HepG2 (cell line): ENCODE results near the gene PTGR1. TPM values are rescaled to one million over a fixed set of nuclear protein-coding genes. Genes with fewer than 3 reads are reported as not detected.

Source experiments
- ATAC-seq: fragments of 200-7000 bp; cut with Tn5 transposase; 3 replicates; pipeline ENCODE4 v1.9.1; 2020; ENCODE audit warnings: mild to moderate bottlenecking, moderate library complexity
- BruUV-seq: library from RNA; stranded (reverse); fragments of 400-500 nt; replicated peaks from 2 replicates; lab custom pipeline; 2021; lab: Mats Ljungman, UMichigan
- CTCF ChIA-PET: fragments of 300-600 bp; formaldehyde crosslinking; extraction: SDS; loops from one replicate; lab custom pipeline; 2021; ENCODE audit warnings: low total read pairs, inconsistent platforms, low intra/inter-chr PET ratio; lab: Yijun Ruan, JAX
- POLR2A ChIA-PET: fragments of 350-600 bp; sonication (Branson Sonifier 250); formaldehyde crosslinking; loops from one replicate; lab custom pipeline; 2020; ENCODE audit warnings: antibody characterized with exemption, inconsistent platforms; lab: Yijun Ruan, JAX
- DNase-seq: peaks from one replicate; pipeline ENCODE4 v3.0.0-alpha.2; 2015; ENCODE audit warnings: low spot score
- FAIRE-seq: peaks from 3 replicates; lab custom pipeline; 2011; peaks lifted over from hg19 to GRCh38; lab: Jason Lieb, UNC
- H2AFZ ChIP-seq: one replicate; pipeline ENCODE4 v1.6.1; 2011; ENCODE audit warnings: low read length, inconsistent platforms
- H3K27ac ChIP-seq: fragments of 300-600 bp; 3 replicates; pipeline ENCODE4 v1.8.0; 2011; ENCODE audit warnings: mixed run types, mild to moderate bottlenecking, mixed read lengths, low read length, inconsistent platforms; ENCODE audit not compliant: insufficient read depth; ENCODE audit errors: extremely low read length
- H3K27me3 ChIP-seq, 2 experiments: fragments of 200-600 bp in 1 of 2; 2 replicates in 1 of 2; 3 replicates in 1 of 2; pipeline versions ENCODE4 v1.6.0 to v1.8.0; 2011; ENCODE audit warnings: low read length in 2 of 2, mild to moderate bottlenecking in 2 of 2, moderate library complexity in 2 of 2, inconsistent platforms in 1 of 2; ENCODE audit not compliant: insufficient read depth in 2 of 2, control insufficient read depth in 1 of 2
- H3K36me3 ChIP-seq, 2 experiments: fragments of 200-600 bp in 1 of 2; replicated peaks in 1 of 2; 2 replicates in 1 of 2; 3 replicates in 1 of 2; pipeline versions ENCODE4 v1.5.1 to v1.8.0; 2011; ENCODE audit warnings: low read length in 2 of 2, inconsistent platforms in 1 of 2; ENCODE audit not compliant: insufficient read depth in 2 of 2, control insufficient read depth in 1 of 2
- H3K4me1 ChIP-seq: 2 replicates; pipeline ENCODE4 v1.5.1; 2012; ENCODE audit warnings: low read length, inconsistent platforms; ENCODE audit not compliant: insufficient read depth
- H3K4me2 ChIP-seq: 2 replicates; pipeline ENCODE4 v1.6.0; 2011; ENCODE audit warnings: low read depth, low read length, inconsistent platforms
- H3K4me3 ChIP-seq, 3 experiments: fragments of 200-600 bp in 1 of 3; sonication (generic), shearing (Covaris generic) in 1 of 3; replicated peaks in 1 of 3; 2 replicates each; pipeline ENCODE4 v1.5.1; 2011 to 2016; ENCODE audit warnings: low read length in 3 of 3, inconsistent platforms in 2 of 3, low read depth in 2 of 3, mild to moderate bottlenecking in 2 of 3, control low read depth in 1 of 3, mixed read lengths in 1 of 3; ENCODE audit not compliant: insufficient read depth in 1 of 3
- H3K79me2 ChIP-seq: one replicate; pipeline ENCODE4 v1.6.1; 2011; ENCODE audit warnings: low read length, inconsistent platforms; ENCODE audit not compliant: insufficient read depth
- H3K9ac ChIP-seq: 2 replicates; pipeline ENCODE4 v1.6.0; 2011; ENCODE audit warnings: mild to moderate bottlenecking, low read depth, low read length, inconsistent platforms; ENCODE audit not compliant: insufficient read depth
- H3K9me3 ChIP-seq: 2 replicates; pipeline ENCODE4 v1.5.1; 2012; ENCODE audit warnings: mild to moderate bottlenecking, low read length
- H4K20me1 ChIP-seq: 2 replicates; pipeline ENCODE4 v1.6.0; 2011; ENCODE audit warnings: inconsistent platforms, mild to moderate bottlenecking, low read length, moderate library complexity; ENCODE audit not compliant: insufficient read depth
- CSRNP2 ChIP-seq: sonication (generic); formaldehyde crosslinking; conservative IDR thresholded peaks from 2 replicates; pipeline ENCODE4 v1.8.0; 2022; ENCODE audit warnings: low read depth, missing genetic modification reagents
- DNMT3B ChIP-seq: conservative IDR thresholded peaks from 2 replicates; pipeline ENCODE4 v1.6.1; 2016; ENCODE audit warnings: missing biosample characterization, control low read depth
- ELK4 ChIP-seq: sonication (generic); formaldehyde crosslinking; IDR thresholded peaks from 2 replicates; pipeline ENCODE4 v1.9.0; 2021; ENCODE audit warnings: missing genetic modification reagents, borderline replicate concordance
- FOXK1 ChIP-seq: sonication (generic); formaldehyde crosslinking; IDR thresholded peaks from 2 replicates; pipeline ENCODE4 v1.4.0; 2020; ENCODE audit warnings: low read depth, missing genetic modification reagents, borderline replicate concordance
- IRX3 ChIP-seq: sonication (generic); formaldehyde crosslinking; IDR thresholded peaks from 2 replicates; pipeline ENCODE4 v1.8.1; 2023; ENCODE audit warnings: mild to moderate bottlenecking, low read depth, missing genetic modification reagents, borderline replicate concordance
- MAFF ChIP-seq: IDR thresholded peaks from 2 replicates; pipeline ENCODE4 v1.6.1; 2011; ENCODE audit warnings: low read depth, low read length, improper control_type of control experiment
- MTA3 ChIP-seq: sonication (generic); formaldehyde crosslinking; IDR thresholded peaks from 2 replicates; pipeline ENCODE4 v1.4.0; 2020; ENCODE audit warnings: missing genetic modification reagents
- NBN ChIP-seq: fragments of 450-650 bp; conservative IDR thresholded peaks from 2 replicates; pipeline ENCODE4 v1.6.1; 2017
- RCOR2 ChIP-seq: IDR thresholded peaks from 2 replicates; pipeline ENCODE4 v1.6.1; 2016; ENCODE audit warnings: missing biosample characterization, missing genetic modification reagents
- RFX5 ChIP-seq: IDR thresholded peaks from 2 replicates; pipeline ENCODE4 v1.6.1; 2011; ENCODE audit warnings: low read depth, low read length, improper control_type of control experiment
- SMARCC2 ChIP-seq: fragments of 450-650 bp; IDR thresholded peaks from 2 replicates; pipeline ENCODE4 v1.6.1; 2017; ENCODE audit warnings: antibody characterized with exemption, mild to moderate bottlenecking
- SRF ChIP-seq: IDR thresholded peaks from 2 replicates; pipeline ENCODE4 v1.6.1; 2011; ENCODE audit warnings: mild to moderate bottlenecking, low read depth, low read length, moderate library complexity
- TFDP2 ChIP-seq: sonication (generic); formaldehyde crosslinking; IDR thresholded peaks from 2 replicates; pipeline ENCODE4 v1.4.0; 2020; ENCODE audit warnings: missing genetic modification reagents
- TP53 ChIP-seq: sonication (generic); formaldehyde crosslinking; conservative IDR thresholded peaks from 2 replicates; pipeline ENCODE4 v1.4.0; 2020; ENCODE audit warnings: missing genetic modification reagents
- ZBTB26 ChIP-seq: IDR thresholded peaks from 2 replicates; pipeline ENCODE4 v1.6.1; 2016; ENCODE audit warnings: missing compliant biosample characterization, missing genetic modification reagents, borderline replicate concordance
- ZNF333 ChIP-seq: sonication (generic); formaldehyde crosslinking; IDR thresholded peaks from 2 replicates; pipeline ENCODE4 v1.4.0; 2020; ENCODE audit warnings: mild to moderate bottlenecking, missing genetic modification reagents, borderline replicate concordance
- ZNF430 ChIP-seq: sonication (generic); formaldehyde crosslinking; IDR thresholded peaks from 2 replicates; pipeline ENCODE4 v1.9.0; 2021; ENCODE audit warnings: mild to moderate bottlenecking, missing genetic modification reagents
- ZSCAN30 ChIP-seq: sonication (generic); formaldehyde crosslinking; IDR thresholded peaks from 2 replicates; pipeline ENCODE4 v1.5.0; 2020; ENCODE audit warnings: mild to moderate bottlenecking, missing genetic modification reagents
- whole genome bisulfite sequencing: methylation state at CpG from one replicate; pipeline ENCODE4 v1.1.6; 2017; ENCODE audit warnings: low lambda C conversion rate; 5-methylcytosine and 5-hydroxymethylcytosine counted together
- in situ Hi-C: cut with HindIII; loops from 2 replicates; pipeline ENCODE4 v1.10.0; 2017; ENCODE audit warnings: low pct_unique_long_range_greater_than_20kb; ENCODE audit not compliant: extremely low pct_ligation_motif_present
- intact Hi-C: fragments of 100-400 bp; cut with micrococcal nuclease; formaldehyde crosslinking; loops from one replicate; pipeline ENCODE4 v1.10.0; 2022; ENCODE audit not compliant: unreplicated experiment
- polyA plus RNA-seq, 8 experiments: library from polyadenylated mRNA; depleted of rRNA in 3 of 8; stranded (reverse) in 7 of 8; unstranded in 1 of 8; fragments of >200 nt; fragmentation: Illumina TruSeq in 4 of 8; extraction: Trizol in 4 of 8; gene quantifications; 2 replicates each; pipeline versions ENCODE4 v1.2.1 to v1.2.3, GENCODE V29; 2011 to 2016; ENCODE audit warnings: low read depth in 4 of 8, missing spikeins in 1 of 8, mixed read lengths in 1 of 8; ENCODE audit not compliant: insufficient read depth in 1 of 8
- total RNA-seq, 5 experiments: library from RNA; depleted of rRNA; stranded (reverse); fragments of >200 nt; fragmentation: Illumina TruSeq; extraction: Trizol; gene quantifications; 2 replicates each; pipeline ENCODE4 v1.2.3, GENCODE V29; 2016; ENCODE audit warnings: low read depth in 1 of 5

The PTGR1 gene
- total and polyA plus RNA-seq, 2 of the 13 experiments (the other 11 are each of a cell fraction or from before 2014, with no cell fraction given), result 6.0 to 15.8 TPM

DNA sequence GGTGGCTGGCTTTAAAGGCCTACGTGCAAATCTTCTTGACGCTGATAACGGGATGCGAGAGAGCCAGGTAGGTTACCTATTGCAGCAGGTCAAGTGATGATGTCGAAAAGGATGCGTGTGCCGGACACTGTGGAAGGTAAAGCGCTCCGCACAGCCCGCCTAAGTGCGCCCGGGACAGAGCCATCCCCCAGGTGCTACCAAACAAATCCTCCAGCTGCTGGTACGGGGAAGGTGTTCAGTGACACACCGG lies 31.4 kb upstream of the PTGR1 start:
- ChIA-PET CTCF (no interaction called here), POLR2A (interaction anchor here (0.6 to 1.6 kb wide), 12 partner anchors 9 to 148 kb away, joined by 3 to 18 read pairs (median 4); partner anchors contain the start of genes GNG10 and PTGR1)
- H3K4me3 ChIP-seq, result peak overlapping the region; percentile 65 to 91 (median 73)
- H3K4me2 ChIP-seq, result peak overlapping the region; percentile 97
- H3K9ac ChIP-seq, result peak overlapping the region; percentile 96
- no peak for DNase-seq
- H4K20me1 ChIP-seq, result peaks cover 23% of the 10 kb centered on the region
- H3K79me2 ChIP-seq, result peaks cover 46% of the 10 kb centered on the region
- no TSS peak for BruUV-seq
- H3K9me3 ChIP-seq, result no peaks in the 10 kb centered on the region
- intact Hi-C loops, result loop anchor here (1.0 to 2.0 kb wide), 3 partner anchors 26 to 60 kb away; no protein-coding TSS in a partner anchor
- H3K36me3 ChIP-seq, result no peaks in the 10 kb centered on the region
- peak; percentile 89; the same call in 2 of the 3 replicates for ATAC-seq
- H3K27ac ChIP-seq, result peak overlapping the region; percentile 59
- in situ Hi-C loops, result no loop called here
- peaks cover 60% of the 10 kb centered on the region for H3K4me1 ChIP-seq
- no peaks in the 10 kb centered on the region; a peak in 1 of 5 replicates for H3K27me3 ChIP-seq
- FAIRE-seq, result peak; percentile 79
- peak overlapping the region; percentile 94 for H2AFZ ChIP-seq
- WGBS, result 0% methylated on average over 14 of the region's 14 CpGs
- TF ChIP-seq CSRNP2 (CRISPR knock-in tag) (no peak), DNMT3B (CRISPR knock-in tag) (peak; percentile 89; the same call in 1 of the 2 replicates), MAFF (no peak), RCOR2 (no peak), TFDP2 (CRISPR knock-in tag) (no peak; the same call in 1 of the 2 replicates), ZNF333 (CRISPR knock-in tag) (peak; percentile 84; the same call in 1 of the 2 replicates), ZBTB26 (CRISPR knock-in tag) (peak; percentile 69; the same call in 1 of the 2 replicates), RFX5 (no peak), ZNF430 (0 out of 2 replicates have a peak, but pooled peaks have one; percentile 5), NBN (no peak), TP53 (CRISPR knock-in tag) (no peak), IRX3 (no peak), SRF (peak; percentile 41; the same call in 1 of the 2 replicates), ELK4 (CRISPR knock-in tag) (no peak), SMARCC2 (no peak), ZSCAN30 (CRISPR knock-in tag) (no peak), FOXK1 (peak; percentile 81; the same call in 1 of the 2 replicates), MTA3 (CRISPR knock-in tag) (no peak)
